Upper lobe of right lung (tissue), 1 donor: ENCODE data around the gene FGGY. TPM values are rescaled to one million over a fixed set of nuclear protein-coding genes. Genes with fewer than 3 reads are reported as not detected.

Experiments
- ATAC-seq: fragments of 200-7000 bp; cut with Tn5 transposase; one replicate; pipeline ENCODE4 v1.9.1; 2020; ENCODE audit warnings: mild to moderate bottlenecking, moderate library complexity
- DNase-seq: peaks from one replicate; pipeline ENCODE4 v3.0.0-alpha.2; 2020
- H3K27ac ChIP-seq: fragments of 200-600 bp; one replicate; pipeline ENCODE4 v1.8.0; 2022
- H3K27me3 ChIP-seq: fragments of 200-600 bp; one replicate; pipeline ENCODE4 v1.8.0; 2022; ENCODE audit warnings: mild to moderate bottlenecking
- H3K36me3 ChIP-seq: fragments of 200-600 bp; one replicate; pipeline ENCODE4 v1.8.0; 2022
- H3K4me1 ChIP-seq: fragments of 200-600 bp; one replicate; pipeline ENCODE4 v1.8.0; 2022
- H3K4me3 ChIP-seq: fragments of 200-600 bp; one replicate; pipeline ENCODE4 v1.8.0; 2022; ENCODE audit warnings: mild to moderate bottlenecking
- H3K9me3 ChIP-seq: fragments of 200-600 bp; one replicate; pipeline ENCODE4 v1.8.0; 2022
- CTCF ChIP-seq: fragments of 200-600 bp; IDR thresholded peaks from one replicate; pipeline ENCODE4 v1.8.0; 2022; ENCODE audit warnings: antibody characterized with exemption
- intact Hi-C: fragments of 100-400 bp; cut with DNase I; formaldehyde crosslinking; loops from one replicate; pipeline ENCODE4 v1.11.0; 2022
- total RNA-seq: library from RNA; stranded (reverse); fragmentation: NEBNext Ultra II Directional; extraction: Animal tissue kit (Norgen Biotek cat#: 25700); gene quantifications from one replicate; pipeline ENCODE4 v1.2.1, GENCODE V29; 2021
- donor health status: DM: no; HTN: yes; CAD: no; lungs with severe emphysema.

The FGGY gene
- total RNA-seq, 1 donor from 2014 or later, result 39.2 TPM

GRCh38 chr1:59419361-59420140 lies 122.7 kb downstream of the FGGY start:
- no peak for TF ChIP-seq CTCF
- DNase-seq (no peak), ATAC-seq (no peak)
- no peaks in the 10 kb centered on the region for H3K36me3 ChIP-seq
- H3K27me3 ChIP-seq, result no peaks in the 10 kb centered on the region
- H3K4me1 ChIP-seq, result peaks cover 16% of the 10 kb centered on the region
- intact Hi-C loops, result no loop called here
- no peaks in the 10 kb centered on the region for H3K9me3 ChIP-seq
- no peak overlapping the region for H3K4me3 ChIP-seq
- H3K27ac ChIP-seq, result no peak overlapping the region

DNA sequence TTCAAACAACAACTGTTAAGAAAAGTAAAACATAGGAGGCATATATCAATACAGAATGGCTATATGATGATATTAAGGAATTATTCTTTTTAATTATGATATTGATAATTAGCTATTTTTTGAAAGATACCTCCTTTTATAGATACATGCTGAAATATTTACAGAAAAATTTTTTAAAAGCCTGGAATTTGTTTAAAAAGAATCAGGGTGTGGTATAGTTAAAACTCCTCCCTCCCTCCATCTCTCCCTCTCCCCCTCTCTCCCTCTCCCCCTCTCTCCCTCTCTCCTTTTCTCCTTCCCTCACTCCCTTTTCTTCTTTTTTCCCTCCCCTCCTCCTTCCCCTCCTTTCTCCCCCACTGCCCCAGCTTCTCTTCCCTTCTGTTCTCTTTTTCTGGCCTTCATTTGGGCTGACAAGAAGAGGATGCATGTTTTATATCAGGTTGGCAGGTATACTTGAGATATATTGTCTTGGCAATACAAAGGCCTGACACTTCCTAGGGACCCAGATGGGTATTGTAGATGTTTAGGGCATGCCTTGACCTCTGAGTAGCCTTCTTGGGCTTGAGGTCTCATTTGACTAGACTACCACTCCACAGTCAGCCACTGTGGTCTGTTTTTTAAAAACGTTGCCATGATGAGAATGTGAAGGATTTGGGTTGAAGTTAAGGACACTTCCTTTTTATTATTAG lies 124.5 kb downstream of the FGGY start:
- Histone ChIP-seq H3K4me3 (no peak overlapping the region), H3K4me1 (peaks cover 16% of the 10 kb centered on the region), H3K27me3 (no peaks in the 10 kb centered on the region), H3K27ac (no peak overlapping the region), H3K36me3 (no peaks in the 10 kb centered on the region), H3K9me3 (no peaks in the 10 kb centered on the region)
- DNase-seq (no peak), ATAC-seq (no peak)
- intact Hi-C loops, result no loop called here
- no peak for TF ChIP-seq CTCF

- Histone ChIP-seq H3K27ac (no peak overlapping the region), H3K4me1 (peaks cover 16% of the 10 kb centered on the region), H3K36me3 (no peaks in the 10 kb centered on the region), H3K4me3 (no peak overlapping the region), H3K9me3 (no peaks in the 10 kb centered on the region), H3K27me3 (no peaks in the 10 kb centered on the region)
- peak; percentile 70 for DNase-seq
- TF ChIP-seq CTCF, result no peak
- peak; percentile 83 for ATAC-seq
- intact Hi-C loops, result no loop called here
These were observed 126.2 kb downstream of the FGGY start for GRCh38 chr1:59422921-59423575.

GRCh38 chr1:59427155-59427554 lies 130.3 kb downstream of the FGGY start:
- no peak for DNase-seq
- Histone ChIP-seq H3K27ac (no peak overlapping the region), H3K27me3 (no peaks in the 10 kb centered on the region), H3K9me3 (no peaks in the 10 kb centered on the region), H3K36me3 (no peaks in the 10 kb centered on the region), H3K4me3 (no peak overlapping the region), H3K4me1 (peaks cover 14% of the 10 kb centered on the region)
- intact Hi-C loops, result no loop called here
- ATAC-seq, result no peak
- no peak for TF ChIP-seq CTCF

- no peak for DNase-seq
- no peak for TF ChIP-seq CTCF
- intact Hi-C loops, result no loop called here
These were observed 130.9 kb downstream of the FGGY start for GRCh38 chr1:59427784-59428183.

More at GRCh38 chr1:59427784-59428183, 130.9 kb downstream of the FGGY start:
- Histone ChIP-seq H3K4me3 (no peak overlapping the region), H3K4me1 (peaks cover 14% of the 10 kb centered on the region), H3K27me3 (no peaks in the 10 kb centered on the region), H3K9me3 (no peaks in the 10 kb centered on the region), H3K36me3 (no peaks in the 10 kb centered on the region), H3K27ac (no peak overlapping the region)
- ATAC-seq, result no peak
